ENCODE data around the gene TUBB3. TPM values are rescaled to one million over a fixed set of nuclear protein-coding genes. Genes with fewer than 3 reads are reported as not detected.
A peak's percentile ranks its signal among the peaks of the same experiment; 100 is the strongest.

Gene TUBB3
- total RNA-seq, 1 experiment from 2014 or later: 209 TPM

DNA sequence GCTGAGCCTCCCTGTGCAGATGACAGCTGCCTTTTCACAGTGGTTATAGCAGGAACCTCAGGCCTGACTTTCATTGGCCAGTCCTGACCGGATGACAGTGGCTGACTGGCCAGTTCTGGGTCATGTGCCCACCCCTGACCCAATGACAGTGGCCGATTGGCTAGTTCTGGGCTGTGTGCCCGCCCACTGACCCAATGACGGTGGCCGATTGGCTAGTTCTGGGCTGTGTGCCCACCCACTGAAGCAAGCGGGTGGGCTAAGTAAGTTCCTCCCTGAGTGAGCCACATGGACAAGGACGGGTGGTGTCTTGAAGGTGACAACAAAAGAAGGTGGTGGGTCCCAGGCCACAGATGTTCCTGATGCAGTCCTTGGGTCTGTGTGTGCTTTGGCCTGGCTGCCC lies 34.9 kb downstream of the TUBB3 start:
- TF ChIP-seq FOXP4 (CRISPR knock-in tag; IDR thresholded peaks at IDR 0.05) (no peak), NFYB (CRISPR knock-in tag; conservative IDR thresholded peaks at IDR 0.05; ENCODE audit: low read depth) (peak; percentile 86), ATF3 (CRISPR knock-in tag; conservative IDR thresholded peaks at IDR 0.05) (no peak), ELF4 (CRISPR knock-in tag; IDR thresholded peaks at IDR 0.05; ENCODE audit: low read depth) (no peak), USF2 (CRISPR knock-in tag; IDR thresholded peaks at IDR 0.05) (peak; percentile 97), PREB (CRISPR knock-in tag; IDR thresholded peaks at IDR 0.05; ENCODE audit: borderline replicate concordance) (no peak), TEAD1 (CRISPR knock-in tag; IDR thresholded peaks at IDR 0.05) (no peak), SP1 (CRISPR knock-in tag; conservative IDR thresholded peaks at IDR 0.05) (peak; percentile 55; the same call in 1 of the 2 replicates)
- TF ChIP-seq, protein P1, sequence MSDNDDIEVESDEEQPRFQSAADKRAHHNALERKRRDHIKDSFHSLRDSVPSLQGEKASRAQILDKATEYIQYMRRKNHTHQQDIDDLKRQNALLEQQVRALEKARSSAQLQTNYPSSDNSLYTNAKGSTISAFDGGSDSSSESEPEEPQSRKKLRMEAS (CRISPR knock-in tag; IDR thresholded peaks at IDR 0.05): peak; percentile 59; the same call in 1 of the 2 replicates
- TF ChIP-seq, protein P2, sequence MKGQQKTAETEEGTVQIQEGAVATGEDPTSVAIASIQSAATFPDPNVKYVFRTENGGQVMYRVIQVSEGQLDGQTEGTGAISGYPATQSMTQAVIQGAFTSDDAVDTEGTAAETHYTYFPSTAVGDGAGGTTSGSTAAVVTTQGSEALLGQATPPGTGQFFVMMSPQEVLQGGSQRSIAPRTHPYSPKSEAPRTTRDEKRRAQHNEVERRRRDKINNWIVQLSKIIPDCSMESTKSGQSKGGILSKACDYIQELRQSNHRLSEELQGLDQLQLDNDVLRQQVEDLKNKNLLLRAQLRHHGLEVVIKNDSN (CRISPR knock-in tag; IDR thresholded peaks at IDR 0.05): peak; percentile 94
- TF ChIP-seq, protein P3, sequence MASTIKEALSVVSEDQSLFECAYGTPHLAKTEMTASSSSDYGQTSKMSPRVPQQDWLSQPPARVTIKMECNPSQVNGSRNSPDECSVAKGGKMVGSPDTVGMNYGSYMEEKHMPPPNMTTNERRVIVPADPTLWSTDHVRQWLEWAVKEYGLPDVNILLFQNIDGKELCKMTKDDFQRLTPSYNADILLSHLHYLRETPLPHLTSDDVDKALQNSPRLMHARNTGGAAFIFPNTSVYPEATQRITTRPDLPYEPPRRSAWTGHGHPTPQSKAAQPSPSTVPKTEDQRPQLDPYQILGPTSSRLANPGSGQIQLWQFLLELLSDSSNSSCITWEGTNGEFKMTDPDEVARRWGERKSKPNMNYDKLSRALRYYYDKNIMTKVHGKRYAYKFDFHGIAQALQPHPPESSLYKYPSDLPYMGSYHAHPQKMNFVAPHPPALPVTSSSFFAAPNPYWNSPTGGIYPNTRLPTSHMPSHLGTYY (CRISPR knock-in tag; IDR thresholded peaks at IDR 0.05): no peak
- Mint-ChIP-seq H3K9me3 (peaks cover 3% of the 10 kb centered on the region; the same call in 1 of the 2 replicates), H3K4me1 (peaks cover 2% of the 10 kb centered on the region), H3K4me3 (no peak overlapping the region), H3K27me3 (ENCODE audit: low read depth) (no peaks in the 10 kb centered on the region; the same call in 1 of the 2 replicates), H3K36me3 (peaks cover 22% of the 10 kb centered on the region), H3K27ac (peak overlapping the region; percentile 64; the same call in 1 of the 2 replicates)
- ChIA-PET POLR2A (no interaction called here), CTCF (interaction anchor here (1.0 to 1.1 kb wide), 2 partner anchors 40 to 252 kb away, joined by 3 to 5 read pairs; partner anchors contain the start of gene MC1R)
- ATAC-seq: peak; percentile 97
- peak; percentile 66 for DNase-seq (ENCODE audit: low spot score)

DNA sequence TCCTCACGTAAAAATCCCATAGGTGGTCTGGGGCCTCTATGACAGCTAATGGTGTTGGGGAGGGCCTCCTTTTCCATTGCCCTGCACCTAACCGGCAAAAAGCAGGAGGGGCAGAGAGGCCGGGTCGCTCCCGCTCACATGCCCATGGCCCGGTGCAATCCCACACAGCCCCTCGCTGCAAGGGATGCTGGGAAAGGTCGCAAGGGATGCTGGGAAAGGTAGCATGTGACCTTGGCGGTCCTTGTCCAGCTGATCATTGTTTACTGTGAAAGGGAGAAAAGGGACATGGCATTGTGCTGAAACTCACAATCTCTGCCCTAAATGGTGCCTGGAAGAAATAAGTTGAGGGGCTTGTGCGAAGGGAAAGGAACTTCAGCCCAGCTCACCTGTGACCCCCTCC lies 35.5 kb downstream of the TUBB3 start:
- Mint-ChIP-seq H3K36me3 (peaks cover 22% of the 10 kb centered on the region), H3K27me3 (ENCODE audit: low read depth) (no peaks in the 10 kb centered on the region; the same call in 1 of the 2 replicates), H3K4me1 (peaks cover 2% of the 10 kb centered on the region), H3K27ac (no peak overlapping the region; the same call in 1 of the 2 replicates), H3K4me3 (no peak overlapping the region), H3K9me3 (peaks cover 3% of the 10 kb centered on the region; the same call in 1 of the 2 replicates)
- DNase-seq (ENCODE audit: low spot score) (no peak), ATAC-seq (no peak)
- TF ChIP-seq USF2 (CRISPR knock-in tag; IDR thresholded peaks at IDR 0.05) (peak; percentile 54; the same call in 1 of the 2 replicates), ETV6 (CRISPR knock-in tag; IDR thresholded peaks at IDR 0.05) (no peak)
- ChIA-PET CTCF (interaction anchor here (1.0 kb wide), 1 partner anchor 11 kb away, joined by 3 read pairs; no protein-coding TSS in a partner anchor), POLR2A (no interaction called here)

- ATAC-seq (no peak), DNase-seq (ENCODE audit: low spot score) (no peak)
- Mint-ChIP-seq H3K9me3 (peaks cover 3% of the 10 kb centered on the region; the same call in 1 of the 2 replicates), H3K4me3 (no peak overlapping the region), H3K27me3 (ENCODE audit: low read depth) (no peaks in the 10 kb centered on the region), H3K4me1 (peaks cover 2% of the 10 kb centered on the region), H3K27ac (no peak overlapping the region), H3K36me3 (peaks cover 19% of the 10 kb centered on the region)
- no peak for TF ChIP-seq FOXK1 (CRISPR knock-in tag; IDR thresholded peaks at IDR 0.05)
- no peak for TF ChIP-seq GABPB1 (CRISPR knock-in tag; IDR thresholded peaks at IDR 0.05)
- no peak for TF ChIP-seq ZNF671 (CRISPR knock-in tag; IDR thresholded peaks at IDR 0.05)
- no peak for TF ChIP-seq ATF1 (CRISPR knock-in tag; IDR thresholded peaks at IDR 0.05)
- TF ChIP-seq, protein P2 (CRISPR knock-in tag; IDR thresholded peaks at IDR 0.05): no peak
- TF ChIP-seq ZNF219 (CRISPR knock-in tag; IDR thresholded peaks at IDR 0.05; ENCODE audit: borderline replicate concordance): no peak
- ChIA-PET POLR2A (interaction anchor here (0.5 kb wide), 1 partner anchor 123 kb away, joined by 3 read pairs; no protein-coding TSS in a partner anchor), CTCF (interaction anchor here (1.3 kb wide), 1 partner anchor 10 kb away, joined by 4 read pairs; no protein-coding TSS in a partner anchor)
Measured at GRCh38 chr16:89960966-89961365, 37.8 kb downstream of the TUBB3 start.

Measured in WTC11 (cell line).